GM18873 (cell line): Measurements from ENCODE around the gene ERG.

ENCODE experiments used
- ATAC-seq: cut with Tn5 transposase; IDR thresholded peaks from one replicate; pipeline ENCODE4 v1.9.1; 2021; ENCODE audit warnings: mild to moderate bottlenecking, moderate library complexity, moderate number of reproducible peaks; ENCODE audit not compliant: unreplicated experiment, low FRiP score

The ERG gene

DNA sequence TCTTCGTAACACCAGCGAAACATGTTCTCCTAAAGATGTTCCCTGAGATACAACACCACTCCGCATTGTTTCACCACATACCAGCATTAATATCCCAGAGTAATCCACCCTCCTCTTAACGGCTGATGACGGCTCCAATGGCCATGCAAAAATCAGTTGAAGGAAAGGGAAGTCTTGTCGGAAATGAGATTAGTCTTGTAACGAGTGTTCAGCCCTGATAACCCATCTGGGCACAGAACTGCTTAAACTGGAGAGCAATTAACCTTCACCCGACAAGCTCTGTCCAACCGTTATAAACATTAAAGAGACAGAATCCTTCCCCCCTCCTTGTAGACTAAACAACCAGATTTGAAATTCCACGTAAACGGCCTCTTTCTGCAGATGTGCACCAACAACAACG is 21.9 kb downstream of the ERG start:
- ATAC-seq = no peak

DNA sequence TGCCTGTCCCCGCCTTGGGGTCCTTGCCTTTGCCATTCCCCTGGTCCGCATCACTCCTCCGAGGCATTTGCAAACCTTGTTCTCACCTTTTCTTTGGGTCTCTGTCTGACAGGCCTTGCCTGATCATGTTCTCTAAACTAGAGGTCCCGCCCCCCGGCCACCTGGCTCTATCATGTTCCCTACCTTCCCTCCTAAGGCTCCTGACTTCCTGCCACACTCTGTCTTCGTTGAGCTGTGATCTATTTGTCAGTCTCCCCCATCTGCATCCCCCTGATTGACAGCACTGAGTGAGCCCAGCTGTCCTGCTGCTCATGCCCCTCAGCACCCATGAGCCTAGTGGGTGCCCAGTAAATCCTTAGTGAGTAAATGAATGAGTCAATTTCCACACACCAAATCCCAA is 22.8 kb downstream of the ERG start:
- no peak for ATAC-seq

DNA sequence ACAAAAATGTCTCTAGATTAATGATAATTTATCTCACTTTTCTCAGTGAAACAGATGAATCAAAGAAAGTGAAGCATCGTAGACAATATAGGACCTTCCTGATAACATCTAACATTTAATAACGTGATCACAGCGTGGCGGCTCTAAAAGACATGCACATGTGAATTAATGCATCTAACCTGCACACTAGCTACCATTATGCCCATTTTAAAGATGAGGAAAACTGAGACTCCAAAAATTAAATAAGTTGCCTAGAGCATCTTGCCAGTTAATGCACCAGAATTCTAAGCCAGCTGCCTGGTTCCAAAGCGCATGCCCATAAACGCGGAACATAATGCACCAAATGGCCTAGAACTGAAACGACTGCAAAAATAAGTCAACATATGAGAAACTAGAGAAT is 23.5 kb downstream of the ERG start:
- no peak for ATAC-seq

- no peak for ATAC-seq
Measured at GRCh38 chr21:38474124-38474523, 24.2 kb downstream of the ERG start.

DNA sequence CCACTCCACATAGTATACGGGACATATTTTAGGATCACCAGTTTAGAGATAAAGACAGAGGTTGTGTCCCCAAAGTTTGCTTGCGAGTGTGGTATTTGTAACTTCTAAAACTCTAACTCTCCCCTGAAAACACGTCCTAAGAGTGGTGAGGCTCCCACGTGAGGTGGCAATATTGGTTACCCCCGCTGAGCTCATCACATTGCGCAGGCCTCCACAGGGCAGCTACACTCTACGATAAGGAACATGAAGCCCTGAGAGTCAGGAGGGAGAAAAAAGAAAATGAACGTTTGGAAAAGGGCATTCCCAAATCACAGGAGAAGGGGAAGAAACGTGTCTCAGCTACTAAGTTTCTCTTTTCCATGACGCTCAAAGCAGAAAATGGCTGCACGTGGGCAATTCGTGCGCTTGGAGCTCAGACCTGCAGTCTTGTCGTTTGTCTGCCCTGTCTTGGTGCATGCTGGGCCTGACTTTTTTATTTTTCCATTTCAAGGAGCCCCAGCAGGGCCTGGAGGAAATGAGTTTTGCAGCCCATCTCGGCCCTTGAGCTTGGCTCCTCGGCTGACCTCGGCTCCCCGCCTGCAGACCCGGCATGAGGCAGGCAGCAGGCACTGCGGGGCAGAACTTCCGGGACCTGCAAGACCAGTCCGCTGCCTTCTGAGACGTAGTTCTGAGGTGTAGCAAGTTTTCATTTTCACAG is 25.7 kb downstream of the ERG start:
- ATAC-seq = no peak

DNA sequence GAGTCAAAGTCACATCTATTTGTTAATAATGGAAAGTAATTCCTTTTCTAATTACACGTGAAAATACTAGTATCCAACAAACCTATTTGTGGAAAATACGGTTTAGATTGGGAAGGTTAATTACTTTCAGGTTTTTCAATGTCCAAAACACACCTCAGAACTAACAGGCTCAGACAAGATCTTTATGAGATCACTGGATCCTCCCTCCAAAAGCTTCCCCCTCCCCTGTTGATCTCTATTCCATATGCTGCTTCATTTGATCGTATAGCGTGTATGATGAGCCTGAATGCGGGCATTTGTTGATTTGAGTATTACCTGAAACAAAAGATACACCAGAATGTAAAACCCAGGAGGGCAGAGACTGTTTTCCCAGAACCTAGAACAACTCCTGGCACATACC is 26.5 kb downstream of the ERG start:
- ATAC-seq = no peak

DNA sequence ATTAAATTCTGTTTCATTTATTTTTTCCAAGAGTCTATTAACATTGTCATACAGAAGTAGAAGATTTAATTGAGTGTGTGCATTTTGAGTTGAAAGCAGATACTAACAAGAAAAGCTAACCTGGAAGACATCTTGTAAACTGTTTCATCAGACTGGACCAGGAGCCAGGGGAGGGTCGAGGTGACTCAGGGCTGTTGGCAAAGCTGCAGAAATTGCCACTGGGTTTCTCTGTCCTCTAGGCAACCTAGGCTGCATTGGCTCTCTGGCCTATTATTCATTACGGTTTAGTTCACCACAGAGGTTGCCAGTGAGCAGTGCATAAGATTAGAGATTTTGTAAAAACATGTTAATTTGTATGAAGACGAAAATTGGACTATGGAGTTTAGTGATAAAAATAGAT is 27.5 kb downstream of the ERG start:
- ATAC-seq = no peak

DNA sequence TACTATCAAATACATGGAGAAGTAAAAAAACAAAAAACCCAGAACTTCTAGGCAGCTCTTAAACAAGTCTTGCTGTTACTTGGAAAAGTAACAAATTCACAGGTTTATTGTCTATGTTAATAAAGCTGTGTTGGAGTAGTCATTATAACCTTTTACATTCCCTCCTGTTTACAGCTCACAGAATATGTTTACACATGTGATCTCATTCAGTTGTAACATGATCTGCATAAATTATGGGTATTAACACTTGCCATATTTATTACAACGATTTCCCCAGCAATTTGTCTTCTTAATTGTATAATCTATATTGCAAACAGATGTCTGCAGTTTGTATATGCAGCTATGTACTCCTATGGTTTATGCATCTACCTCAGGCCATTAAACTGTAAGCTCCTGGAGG is 28.6 kb downstream of the ERG start:
- ATAC-seq = no peak

- ATAC-seq = no peak
Measured at GRCh38 chr21:38468989-38469388, 29.3 kb downstream of the ERG start.

DNA sequence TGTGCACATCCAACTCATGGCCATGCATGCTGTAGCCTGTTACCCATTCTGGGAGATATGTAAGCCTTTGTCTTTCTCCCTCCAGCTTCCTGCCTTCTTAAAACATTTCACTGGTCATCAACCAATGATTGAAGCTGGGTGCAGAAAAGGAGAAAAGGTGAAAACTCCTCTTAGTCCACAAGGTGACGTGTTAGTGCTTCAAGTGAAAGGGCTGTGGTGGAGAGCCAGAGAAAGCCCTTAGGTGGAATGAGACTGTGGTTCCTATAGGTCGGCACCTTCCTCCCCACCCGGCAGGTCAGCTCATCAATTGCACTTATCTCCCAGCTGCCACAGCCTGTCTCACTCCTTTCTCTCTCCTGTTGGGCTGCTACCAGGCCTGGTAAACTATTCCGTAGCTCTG is 30.4 kb downstream of the ERG start:
- no peak for ATAC-seq

DNA sequence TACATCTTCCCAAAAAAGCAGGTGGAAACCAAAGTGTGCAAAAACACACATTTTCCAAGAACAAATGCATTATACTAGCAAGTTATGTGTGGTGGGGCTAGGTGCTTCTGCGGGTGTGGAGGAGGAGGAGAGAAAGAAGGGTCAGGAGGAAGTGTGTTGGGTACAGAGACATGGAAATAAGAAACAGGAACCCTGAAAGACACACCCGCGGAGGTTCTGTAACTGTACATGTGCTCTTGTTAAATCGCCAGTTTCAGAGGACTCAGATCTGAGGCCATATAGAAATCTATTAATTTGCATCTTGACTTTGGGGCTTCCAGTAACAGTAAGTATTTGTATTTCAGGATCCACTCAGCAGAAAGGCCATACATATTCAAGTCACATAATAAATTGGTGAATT is 30.9 kb downstream of the ERG start:
- ATAC-seq = no peak

GRCh38 chr21:38460171-38460742 is 38.0 kb downstream of the ERG start:
- ATAC-seq = no peak

DNA sequence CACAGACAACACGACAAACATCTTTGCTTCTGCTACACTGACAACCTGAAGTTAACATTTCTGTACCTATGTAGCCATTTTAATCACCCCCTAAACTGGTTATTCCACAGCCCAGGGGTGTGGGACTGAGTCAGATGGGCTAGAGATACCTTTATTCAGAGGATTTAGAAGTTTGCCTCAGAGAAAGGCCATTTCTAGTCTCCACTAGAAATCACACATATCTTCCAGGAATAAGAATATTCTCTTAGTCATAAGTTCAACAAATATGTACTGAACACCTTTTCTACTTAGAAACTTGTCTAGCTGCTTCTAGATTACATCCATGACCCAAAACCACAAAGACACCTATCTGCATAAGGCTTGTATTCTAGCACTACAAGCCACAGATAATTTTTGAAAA is 38.8 kb downstream of the ERG start:
- ATAC-seq = no peak

GRCh38 chr21:38455403-38455802 is 42.9 kb downstream of the ERG start:
- no peak for ATAC-seq

DNA sequence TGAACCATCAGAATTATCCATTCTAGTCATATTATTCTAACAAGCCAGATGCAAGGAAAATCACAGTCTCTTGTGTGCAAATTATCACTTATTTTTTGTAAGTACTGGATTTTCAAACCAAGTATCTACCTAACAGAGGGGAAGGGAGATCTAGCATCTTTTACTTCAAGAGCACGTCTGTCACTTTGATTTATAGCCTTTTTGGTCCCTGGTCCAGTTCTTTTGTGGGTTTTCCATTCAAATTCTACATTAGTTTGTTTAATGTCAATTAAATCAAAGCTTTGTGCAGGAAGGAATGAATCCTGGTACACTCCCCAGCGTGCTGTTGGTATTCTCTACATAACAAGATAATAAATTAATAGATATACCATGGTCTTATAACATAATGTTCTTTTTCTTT is 43.6 kb downstream of the ERG start:
- ATAC-seq = no peak

DNA sequence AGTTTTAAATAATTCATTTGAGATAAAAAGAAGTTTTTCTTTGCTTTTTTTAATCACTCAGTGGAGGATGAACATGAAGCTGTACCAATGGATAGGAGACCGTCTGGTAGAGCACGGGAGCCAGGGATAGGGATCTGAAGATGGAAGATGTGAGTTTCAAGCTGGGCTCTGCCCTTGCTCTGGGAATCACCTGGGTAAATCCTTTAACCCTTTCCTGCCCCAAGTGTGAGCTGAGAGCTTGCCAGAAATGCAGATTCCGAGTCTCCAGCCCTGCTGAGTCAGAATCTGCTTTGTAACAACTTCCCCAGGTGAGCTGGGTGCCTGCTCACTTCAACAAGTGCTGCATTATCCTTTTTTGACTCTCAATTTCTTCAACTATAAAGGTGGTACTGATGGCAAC is 44.1 kb downstream of the ERG start:
- no peak for ATAC-seq

GRCh38 chr21:38448671-38449385 is 49.4 kb downstream of the ERG start:
- no peak for ATAC-seq

GRCh38 chr21:38447611-38448010 is 50.7 kb downstream of the ERG start:
- ATAC-seq = no peak

GRCh38 chr21:38444691-38445090 is 53.6 kb downstream of the ERG start:
- no peak for ATAC-seq

DNA sequence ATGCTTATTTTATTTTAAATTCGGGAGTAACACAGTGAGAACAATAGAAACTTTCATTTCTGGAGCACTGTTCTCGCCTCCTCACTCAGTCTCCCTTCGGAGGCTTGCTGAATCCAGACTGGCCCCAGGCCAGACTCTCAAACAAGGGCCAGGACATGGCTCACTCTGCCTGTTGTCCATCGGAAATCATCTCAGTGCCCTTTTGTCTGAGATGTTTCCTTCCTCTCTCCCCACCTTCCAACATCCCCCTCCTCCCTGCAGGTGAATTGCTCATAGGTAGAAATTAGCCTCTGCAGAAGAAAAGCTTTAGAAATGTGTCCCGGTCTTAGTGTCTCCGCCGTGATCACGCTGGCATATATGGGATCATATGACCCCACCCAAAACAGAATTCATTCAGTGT is 55.2 kb downstream of the ERG start:
- ATAC-seq = no peak

- ATAC-seq = no peak
Measured at GRCh38 chr21:38441153-38441552, 57.1 kb downstream of the ERG start.

DNA sequence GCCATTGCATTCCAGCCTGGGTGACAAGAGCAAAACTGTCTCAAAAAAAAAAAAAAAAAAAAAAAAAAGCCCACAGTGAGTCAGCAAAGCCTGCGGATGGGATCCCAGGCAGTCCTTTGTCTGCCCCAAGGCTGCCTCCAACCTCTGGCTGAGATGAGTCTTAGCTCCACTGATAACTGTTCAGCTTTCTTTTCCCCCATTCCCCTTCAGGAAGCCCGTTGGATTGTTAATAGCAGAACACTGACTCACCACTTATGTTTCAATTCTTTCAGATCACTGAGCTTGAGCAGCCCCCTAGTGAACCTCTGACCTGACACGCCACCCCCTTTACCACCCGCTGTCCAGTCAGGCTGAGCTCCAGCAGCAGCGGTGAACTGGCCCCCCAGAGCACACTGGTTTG is 57.5 kb downstream of the ERG start:
- no peak for ATAC-seq
